WTC11 (cell line): Measurements from ENCODE around the gene MYO5C. TPM values are rescaled to one million over a fixed set of nuclear protein-coding genes. Genes with fewer than 3 reads are reported as not detected.

ENCODE experiments used
- ATAC-seq: fragments of 200-7000 bp; cut with Tn5 transposase; 2 replicates; pipeline ENCODE4 v1.10.0; 2021; ENCODE audit warnings: mild to moderate bottlenecking, moderate library complexity
- CTCF ChIA-PET: fragments of 300-600 bp; sonication (Branson Sonifier 250); formaldehyde crosslinking; loops from one replicate; lab custom pipeline; 2021; ENCODE audit warnings: antibody characterized with exemption; lab: Charles Lee
- POLR2A ChIA-PET: fragments of 350-600 bp; sonication (Branson Sonifier 250); formaldehyde crosslinking; loops from one replicate; lab custom pipeline; 2021; ENCODE audit warnings: antibody characterized with exemption; lab: Charles Lee
- DNase-seq: peaks from one replicate; pipeline ENCODE4 v3.0.0; 2021; ENCODE audit warnings: low spot score
- H3K27ac Mint-ChIP-seq: 2 replicates; pipeline ENCODE4 v1.8.0; 2021; ENCODE audit warnings: mixed read lengths
- H3K27me3 Mint-ChIP-seq: 2 replicates; pipeline ENCODE4 v1.8.0; 2021; ENCODE audit warnings: low read depth, mild to moderate bottlenecking, moderate library complexity, mixed read lengths
- H3K36me3 Mint-ChIP-seq: 2 replicates; pipeline ENCODE4 v1.8.0; 2021; ENCODE audit warnings: mixed read lengths
- H3K4me1 Mint-ChIP-seq: 2 replicates; pipeline ENCODE4 v1.8.0; 2022; ENCODE audit warnings: mixed read lengths
- H3K4me3 Mint-ChIP-seq: 2 replicates; pipeline ENCODE4 v1.8.0; 2021; ENCODE audit warnings: mild to moderate bottlenecking, moderate library complexity, mixed read lengths
- H3K9me3 Mint-ChIP-seq: 2 replicates; pipeline ENCODE4 v1.8.0; 2021; ENCODE audit warnings: mixed read lengths
- ATF1 ChIP-seq: sonication (generic); formaldehyde crosslinking; IDR thresholded peaks from 2 replicates; pipeline ENCODE4 v1.8.1; 2023; ENCODE audit warnings: mild to moderate bottlenecking, moderate library complexity, missing genetic modification reagents
- CBFB ChIP-seq: sonication (generic); formaldehyde crosslinking; IDR thresholded peaks from 2 replicates; pipeline ENCODE4 v1.8.1; 2022; ENCODE audit warnings: mild to moderate bottlenecking, low read depth, missing genetic modification reagents
- E2F1 ChIP-seq: sonication (generic); formaldehyde crosslinking; IDR thresholded peaks from 2 replicates; pipeline ENCODE4 v1.8.0; 2022; ENCODE audit warnings: mild to moderate bottlenecking, missing genetic modification reagents
- E2F5 ChIP-seq: sonication (generic); formaldehyde crosslinking; IDR thresholded peaks from 2 replicates; pipeline ENCODE4 v1.8.1; 2022; ENCODE audit warnings: mild to moderate bottlenecking, moderate library complexity, missing genetic modification reagents
- ELF4 ChIP-seq: sonication (generic); formaldehyde crosslinking; IDR thresholded peaks from 2 replicates; pipeline ENCODE4 v1.8.1; 2022; ENCODE audit warnings: low read depth, mild to moderate bottlenecking, moderate library complexity, missing genetic modification reagents
- FOXP1 ChIP-seq: sonication (generic); formaldehyde crosslinking; IDR thresholded peaks from 2 replicates; pipeline ENCODE4 v1.8.0; 2022; ENCODE audit warnings: missing genetic modification reagents, mild to moderate bottlenecking, moderate library complexity, borderline replicate concordance
- IRF2 ChIP-seq: sonication (generic); formaldehyde crosslinking; IDR thresholded peaks from 2 replicates; pipeline ENCODE4 v1.8.0; 2022; ENCODE audit warnings: low read depth, missing genetic modification reagents, borderline replicate concordance
- JUN ChIP-seq: sonication (generic); formaldehyde crosslinking; IDR thresholded peaks from 2 replicates; pipeline ENCODE4 v1.8.0; 2023; ENCODE audit warnings: mild to moderate bottlenecking, missing genetic modification reagents
- NFATC4 ChIP-seq: fragments of 250-450 bp; sonication (Bioruptor Pico); IDR thresholded peaks from 2 replicates; pipeline ENCODE4 v1.9.0; 2021; ENCODE audit warnings: mild to moderate bottlenecking
- NFYB ChIP-seq: sonication (generic); formaldehyde crosslinking; conservative IDR thresholded peaks from 2 replicates; pipeline ENCODE4 v1.8.0; 2022; ENCODE audit warnings: low read depth, missing genetic modification reagents
- NR1H2 ChIP-seq: sonication (generic); formaldehyde crosslinking; IDR thresholded peaks from 2 replicates; pipeline ENCODE4 v1.9.0; 2021; ENCODE audit warnings: mild to moderate bottlenecking, moderate library complexity, missing genetic modification reagents
- NR3C1 ChIP-seq: sonication (generic); formaldehyde crosslinking; conservative IDR thresholded peaks from 2 replicates; pipeline ENCODE4 v1.8.1; 2023; ENCODE audit warnings: low read depth, mild to moderate bottlenecking, missing genetic modification reagents
- PRRX2 ChIP-seq: fragments of 250-450 bp; sonication (Bioruptor Pico); IDR thresholded peaks from 2 replicates; pipeline ENCODE4 v1.8.0; 2021; ENCODE audit warnings: mild to moderate bottlenecking
- RORB ChIP-seq: fragments of 250-450 bp; sonication (Bioruptor Pico); IDR thresholded peaks from 2 replicates; pipeline ENCODE4 v1.9.0; 2021; ENCODE audit warnings: mild to moderate bottlenecking
- TEAD4 ChIP-seq: sonication (generic); formaldehyde crosslinking; IDR thresholded peaks from 2 replicates; pipeline ENCODE4 v1.8.0; 2022; ENCODE audit warnings: mild to moderate bottlenecking, missing genetic modification reagents
- ZNF232 ChIP-seq: sonication (generic); formaldehyde crosslinking; IDR thresholded peaks from 2 replicates; pipeline ENCODE4 v1.8.0; 2022; ENCODE audit warnings: mild to moderate bottlenecking, missing genetic modification reagents
- ZNF263 ChIP-seq: sonication (generic); formaldehyde crosslinking; IDR thresholded peaks from 2 replicates; pipeline ENCODE4 v1.8.1; 2022; ENCODE audit warnings: low read depth, mild to moderate bottlenecking, moderate library complexity, missing genetic modification reagents
- ZNF416 ChIP-seq: fragments of 250-450 bp; sonication (Bioruptor Pico); IDR thresholded peaks from 2 replicates; pipeline ENCODE4 v1.9.0; 2021; ENCODE audit warnings: mild to moderate bottlenecking, inconsistent platforms
- total RNA-seq: library from RNA; stranded (reverse); gene quantifications from 3 replicates; pipeline ENCODE4 v1.2.3, GENCODE V29; 2021
- TF ChIP-seq, protein P1 (sequence below): sonication (generic); formaldehyde crosslinking; IDR thresholded peaks from 2 replicates; pipeline ENCODE4 v1.8.0; 2023; ENCODE audit warnings: missing genetic modification reagents
- TF ChIP-seq, protein P2 (sequence below): sonication (generic); formaldehyde crosslinking; IDR thresholded peaks from 2 replicates; pipeline ENCODE4 v1.8.1; 2023; ENCODE audit warnings: mild to moderate bottlenecking, missing genetic modification reagents
- TF ChIP-seq, protein P3 (sequence below): fragments of 250-450 bp; sonication (Bioruptor Pico); IDR thresholded peaks from 2 replicates; pipeline ENCODE4 v1.9.0; 2021; ENCODE audit warnings: mild to moderate bottlenecking
- TF ChIP-seq, protein P4 (sequence below): sonication (generic); formaldehyde crosslinking; IDR thresholded peaks from 2 replicates; pipeline ENCODE4 v1.8.1; 2023; ENCODE audit warnings: mild to moderate bottlenecking, missing genetic modification reagents, moderate library complexity
- TF ChIP-seq, protein P5 (sequence below): sonication (generic); formaldehyde crosslinking; IDR thresholded peaks from 2 replicates; pipeline ENCODE4 v1.8.1; 2023; ENCODE audit warnings: mild to moderate bottlenecking, moderate library complexity, missing genetic modification reagents
- TF ChIP-seq, protein P6 (sequence below): sonication (generic); formaldehyde crosslinking; IDR thresholded peaks from 2 replicates; pipeline ENCODE4 v1.8.0; 2022; ENCODE audit warnings: mild to moderate bottlenecking, missing genetic modification reagents

MYO5C gene
- total RNA-seq, 1 experiment from 2014 or later = 25.3 TPM

DNA sequence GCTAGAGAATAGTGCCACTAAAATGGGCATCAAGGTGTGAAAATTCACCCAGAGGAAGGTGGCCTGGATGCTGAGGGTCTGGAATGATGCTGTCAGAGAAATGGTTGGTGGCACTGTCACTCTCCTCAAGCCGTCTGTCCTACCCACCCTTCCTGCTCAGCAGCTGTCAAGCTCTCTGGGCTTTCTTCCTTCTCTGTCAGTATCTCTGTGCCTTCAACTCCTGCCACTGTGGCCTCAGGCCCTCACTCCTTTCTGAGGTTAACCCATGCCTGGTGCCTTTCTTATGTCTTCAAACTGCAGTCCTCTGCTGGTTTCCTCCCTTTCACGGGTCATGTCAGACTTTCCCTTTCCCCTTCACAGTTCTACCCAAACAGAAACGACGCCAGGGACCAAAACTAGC, 4.4 kb downstream of the MYO5C start (continued):
- TF ChIP-seq CBFB (CRISPR knock-in tag) = no peak
- no peak for TF ChIP-seq ZNF416
- TF ChIP-seq RORB (CRISPR knock-in tag) = no peak
- TF ChIP-seq PRRX2 = no peak
- TF ChIP-seq E2F1 (CRISPR knock-in tag) = no peak
- no peak for TF ChIP-seq NFYB (CRISPR knock-in tag)
- no peak for TF ChIP-seq JUN (CRISPR knock-in tag)
- no peak for TF ChIP-seq E2F5 (CRISPR knock-in tag)
- TF ChIP-seq, protein P1, sequence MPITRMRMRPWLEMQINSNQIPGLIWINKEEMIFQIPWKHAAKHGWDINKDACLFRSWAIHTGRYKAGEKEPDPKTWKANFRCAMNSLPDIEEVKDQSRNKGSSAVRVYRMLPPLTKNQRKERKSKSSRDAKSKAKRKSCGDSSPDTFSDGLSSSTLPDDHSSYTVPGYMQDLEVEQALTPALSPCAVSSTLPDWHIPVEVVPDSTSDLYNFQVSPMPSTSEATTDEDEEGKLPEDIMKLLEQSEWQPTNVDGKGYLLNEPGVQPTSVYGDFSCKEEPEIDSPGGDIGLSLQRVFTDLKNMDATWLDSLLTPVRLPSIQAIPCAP (CRISPR knock-in tag) = no peak

GRCh38 chr15:52290800-52291199, 4.8 kb downstream of the MYO5C start:
- H3K4me3 Mint-ChIP-seq = no peak overlapping the region
- CTCF ChIA-PET = no interaction called here
- TF ChIP-seq TEAD4 (CRISPR knock-in tag) (no peak), FOXP1 (CRISPR knock-in tag) (no peak), IRF2 (CRISPR knock-in tag) (no peak), ATF1 (CRISPR knock-in tag) (no peak), NFATC4 (CRISPR knock-in tag) (no peak), ZNF232 (CRISPR knock-in tag) (no peak), ELF4 (CRISPR knock-in tag) (no peak), E2F5 (CRISPR knock-in tag) (no peak), JUN (CRISPR knock-in tag) (no peak), NR3C1 (CRISPR knock-in tag) (no peak), ZNF263 (no peak), NR1H2 (no peak), RORB (CRISPR knock-in tag) (no peak)
- TF ChIP-seq, protein P2, sequence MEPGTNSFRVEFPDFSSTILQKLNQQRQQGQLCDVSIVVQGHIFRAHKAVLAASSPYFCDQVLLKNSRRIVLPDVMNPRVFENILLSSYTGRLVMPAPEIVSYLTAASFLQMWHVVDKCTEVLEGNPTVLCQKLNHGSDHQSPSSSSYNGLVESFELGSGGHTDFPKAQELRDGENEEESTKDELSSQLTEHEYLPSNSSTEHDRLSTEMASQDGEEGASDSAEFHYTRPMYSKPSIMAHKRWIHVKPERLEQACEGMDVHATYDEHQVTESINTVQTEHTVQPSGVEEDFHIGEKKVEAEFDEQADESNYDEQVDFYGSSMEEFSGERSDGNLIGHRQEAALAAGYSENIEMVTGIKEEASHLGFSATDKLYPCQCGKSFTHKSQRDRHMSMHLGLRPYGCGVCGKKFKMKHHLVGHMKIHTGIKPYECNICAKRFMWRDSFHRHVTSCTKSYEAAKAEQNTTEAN (CRISPR knock-in tag) = no peak
- TF ChIP-seq, protein P3, sequence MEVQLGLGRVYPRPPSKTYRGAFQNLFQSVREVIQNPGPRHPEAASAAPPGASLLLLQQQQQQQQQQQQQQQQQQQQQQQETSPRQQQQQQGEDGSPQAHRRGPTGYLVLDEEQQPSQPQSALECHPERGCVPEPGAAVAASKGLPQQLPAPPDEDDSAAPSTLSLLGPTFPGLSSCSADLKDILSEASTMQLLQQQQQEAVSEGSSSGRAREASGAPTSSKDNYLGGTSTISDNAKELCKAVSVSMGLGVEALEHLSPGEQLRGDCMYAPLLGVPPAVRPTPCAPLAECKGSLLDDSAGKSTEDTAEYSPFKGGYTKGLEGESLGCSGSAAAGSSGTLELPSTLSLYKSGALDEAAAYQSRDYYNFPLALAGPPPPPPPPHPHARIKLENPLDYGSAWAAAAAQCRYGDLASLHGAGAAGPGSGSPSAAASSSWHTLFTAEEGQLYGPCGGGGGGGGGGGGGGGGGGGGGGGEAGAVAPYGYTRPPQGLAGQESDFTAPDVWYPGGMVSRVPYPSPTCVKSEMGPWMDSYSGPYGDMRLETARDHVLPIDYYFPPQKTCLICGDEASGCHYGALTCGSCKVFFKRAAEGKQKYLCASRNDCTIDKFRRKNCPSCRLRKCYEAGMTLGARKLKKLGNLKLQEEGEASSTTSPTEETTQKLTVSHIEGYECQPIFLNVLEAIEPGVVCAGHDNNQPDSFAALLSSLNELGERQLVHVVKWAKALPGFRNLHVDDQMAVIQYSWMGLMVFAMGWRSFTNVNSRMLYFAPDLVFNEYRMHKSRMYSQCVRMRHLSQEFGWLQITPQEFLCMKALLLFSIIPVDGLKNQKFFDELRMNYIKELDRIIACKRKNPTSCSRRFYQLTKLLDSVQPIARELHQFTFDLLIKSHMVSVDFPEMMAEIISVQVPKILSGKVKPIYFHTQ (CRISPR knock-in tag) = no peak
- TF ChIP-seq, protein P4, sequence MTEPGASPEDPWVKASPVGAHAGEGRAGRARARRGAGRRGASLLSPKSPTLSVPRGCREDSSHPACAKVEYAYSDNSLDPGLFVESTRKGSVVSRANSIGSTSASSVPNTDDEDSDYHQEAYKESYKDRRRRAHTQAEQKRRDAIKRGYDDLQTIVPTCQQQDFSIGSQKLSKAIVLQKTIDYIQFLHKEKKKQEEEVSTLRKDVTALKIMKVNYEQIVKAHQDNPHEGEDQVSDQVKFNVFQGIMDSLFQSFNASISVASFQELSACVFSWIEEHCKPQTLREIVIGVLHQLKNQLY (CRISPR knock-in tag) = no peak
- TF ChIP-seq, protein P5, sequence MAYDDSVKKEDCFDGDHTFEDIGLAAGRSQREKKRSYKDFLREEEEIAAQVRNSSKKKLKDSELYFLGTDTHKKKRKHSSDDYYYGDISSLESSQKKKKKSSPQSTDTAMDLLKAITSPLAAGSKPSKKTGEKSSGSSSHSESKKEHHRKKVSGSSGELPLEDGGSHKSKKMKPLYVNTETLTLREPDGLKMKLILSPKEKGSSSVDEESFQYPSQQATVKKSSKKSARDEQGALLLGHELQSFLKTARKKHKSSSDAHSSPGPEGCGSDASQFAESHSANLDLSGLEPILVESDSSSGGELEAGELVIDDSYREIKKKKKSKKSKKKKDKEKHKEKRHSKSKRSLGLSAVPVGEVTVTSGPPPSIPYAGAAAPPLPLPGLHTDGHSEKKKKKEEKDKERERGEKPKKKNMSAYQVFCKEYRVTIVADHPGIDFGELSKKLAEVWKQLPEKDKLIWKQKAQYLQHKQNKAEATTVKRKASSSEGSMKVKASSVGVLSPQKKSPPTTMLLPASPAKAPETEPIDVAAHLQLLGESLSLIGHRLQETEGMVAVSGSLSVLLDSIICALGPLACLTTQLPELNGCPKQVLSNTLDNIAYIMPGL (CRISPR knock-in tag) = no peak
- TF ChIP-seq, protein P6, sequence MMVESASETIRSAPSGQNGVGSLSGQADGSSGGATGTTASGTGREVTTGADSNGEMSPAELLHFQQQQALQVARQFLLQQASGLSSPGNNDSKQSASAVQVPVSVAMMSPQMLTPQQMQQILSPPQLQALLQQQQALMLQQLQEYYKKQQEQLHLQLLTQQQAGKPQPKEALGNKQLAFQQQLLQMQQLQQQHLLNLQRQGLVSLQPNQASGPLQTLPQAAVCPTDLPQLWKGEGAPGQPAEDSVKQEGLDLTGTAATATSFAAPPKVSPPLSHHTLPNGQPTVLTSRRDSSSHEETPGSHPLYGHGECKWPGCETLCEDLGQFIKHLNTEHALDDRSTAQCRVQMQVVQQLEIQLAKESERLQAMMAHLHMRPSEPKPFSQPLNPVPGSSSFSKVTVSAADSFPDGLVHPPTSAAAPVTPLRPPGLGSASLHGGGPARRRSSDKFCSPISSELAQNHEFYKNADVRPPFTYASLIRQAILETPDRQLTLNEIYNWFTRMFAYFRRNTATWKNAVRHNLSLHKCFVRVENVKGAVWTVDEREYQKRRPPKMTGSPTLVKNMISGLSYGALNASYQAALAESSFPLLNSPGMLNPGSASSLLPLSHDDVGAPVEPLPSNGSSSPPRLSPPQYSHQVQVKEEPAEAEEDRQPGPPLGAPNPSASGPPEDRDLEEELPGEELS (CRISPR knock-in tag) = no peak

More at GRCh38 chr15:52290800-52291199, 4.8 kb downstream of the MYO5C start:
- H3K4me1 Mint-ChIP-seq = peaks cover 45% of the 10 kb centered on the region
- no peak overlapping the region for H3K27ac Mint-ChIP-seq
- H3K27me3 Mint-ChIP-seq = no peaks in the 10 kb centered on the region
- H3K36me3 Mint-ChIP-seq = peaks cover 28% of the 10 kb centered on the region
- DNase-seq (no peak), ATAC-seq (no peak)
- POLR2A ChIA-PET = interaction anchor here (0.6 kb wide), 1 partner anchor 29 kb away, joined by 5 read pairs; no protein-coding TSS in a partner anchor
- H3K9me3 Mint-ChIP-seq = peaks cover 7% of the 10 kb centered on the region
